Keratinocyte (primary cell): Measurements from ENCODE around the gene GTF2IRD2. TPM values are rescaled to one million over a fixed set of nuclear protein-coding genes. Genes with fewer than 3 reads are reported as not detected.
"Not testable (repeated sequence)": the region's sequence is repeated elsewhere in the genome, so short reads cannot be mapped to it uniquely, and the experiment has no call there.

ENCODE experiments used
- DNase-seq: peaks from one replicate; pipeline ENCODE4 v3.0.0-alpha.2; 2011; ENCODE audit warnings: low read depth, missing footprints, low spot score
- FAIRE-seq: peaks from 2 replicates; lab custom pipeline; 2011; peaks lifted over from hg19 to GRCh38; lab: Jason Lieb, UNC
- H2AFZ ChIP-seq: 2 replicates; pipeline ENCODE4 v1.6.0; 2012; ENCODE audit warnings: low read length, control low read depth, inconsistent platforms; ENCODE audit not compliant: control insufficient read depth
- H3K27ac ChIP-seq: 2 replicates; pipeline ENCODE4 v1.5.1; 2011; ENCODE audit warnings: low read length; ENCODE audit not compliant: control insufficient read depth, insufficient read depth
- H3K27me3 ChIP-seq: 3 replicates; pipeline ENCODE4 v1.6.0; 2011; ENCODE audit warnings: low read length; ENCODE audit not compliant: control insufficient read depth, insufficient read depth; ENCODE audit errors: extremely low read depth
- H3K36me3 ChIP-seq, 2 experiments: 2 replicates in 1 of 2; 3 replicates in 1 of 2; pipeline ENCODE4 v1.5.1; 2011; ENCODE audit warnings: low read length in 2 of 2, mild to moderate bottlenecking in 1 of 2; ENCODE audit not compliant: control insufficient read depth in 2 of 2, insufficient read depth in 2 of 2; ENCODE audit errors: extremely low read depth in 1 of 2
- H3K4me1 ChIP-seq: 3 replicates; pipeline ENCODE4 v1.5.1; 2011; ENCODE audit warnings: low read length; ENCODE audit not compliant: control insufficient read depth, insufficient read depth; ENCODE audit errors: extremely low read depth
- H3K4me2 ChIP-seq: 3 replicates; pipeline ENCODE4 v1.6.0; 2011; ENCODE audit warnings: low read depth, low read length; ENCODE audit not compliant: control insufficient read depth, insufficient read depth; ENCODE audit errors: extremely low read depth
- H3K4me3 ChIP-seq, 3 experiments: fragments of 200-600 bp in 1 of 3; sonication (generic) in 1 of 3; 2 replicates in 2 of 3; 3 replicates in 1 of 3; pipeline ENCODE4 v1.5.1; 2011 to 2016; ENCODE audit warnings: low read length in 3 of 3, mild to moderate bottlenecking in 3 of 3, control low read depth in 2 of 3, inconsistent platforms in 1 of 3, low read depth in 1 of 3, mixed read lengths in 1 of 3, mixed run types in 1 of 3, moderate library complexity in 1 of 3; ENCODE audit not compliant: control insufficient read depth in 2 of 3, insufficient read depth in 2 of 3; ENCODE audit errors: extremely low read depth in 1 of 3
- H3K79me2 ChIP-seq: 2 replicates; pipeline ENCODE4 v1.6.0; 2012; ENCODE audit warnings: low read length; ENCODE audit not compliant: control insufficient read depth, insufficient read depth
- H3K9ac ChIP-seq: 3 replicates; pipeline ENCODE4 v1.6.0; 2011; ENCODE audit warnings: low read length; ENCODE audit not compliant: control insufficient read depth, insufficient read depth; ENCODE audit errors: extremely low read depth
- H3K9me1 ChIP-seq: 3 replicates; pipeline ENCODE4 v1.6.0; 2011; ENCODE audit warnings: low read length; ENCODE audit not compliant: control insufficient read depth, insufficient read depth; ENCODE audit errors: extremely low read depth
- H3K9me3 ChIP-seq: 2 replicates; pipeline ENCODE4 v1.5.1; 2012; ENCODE audit warnings: low read depth, low read length; ENCODE audit not compliant: control insufficient read depth
- H4K20me1 ChIP-seq: 3 replicates; pipeline ENCODE4 v1.6.0; 2011; ENCODE audit warnings: low read length; ENCODE audit not compliant: control insufficient read depth, insufficient read depth; ENCODE audit errors: extremely low read depth
- dilution Hi-C: fragments of 300-500 bp; cut with MboI; formaldehyde crosslinking; loops from one replicate; pipeline ENCODE4 v1.7.0; 2020; ENCODE audit warnings: low sequenced_read_pairs; ENCODE audit not compliant: extremely low pct_ligation_motif_present
- polyA plus RNA-seq, 5 experiments: library from polyadenylated mRNA; depleted of rRNA in 3 of 5; stranded (reverse) in 3 of 5; stranded (forward) in 1 of 5; unstranded in 1 of 5; fragments of >200 nt; gene quantifications; 1 replicate in 1 of 5; 2 replicates in 3 of 5; 3 replicates in 1 of 5; pipeline versions ENCODE4 v1.2.1 to v1.2.3, GENCODE V29; 2011 to 2012; ENCODE audit warnings: missing spikeins in 2 of 5, low read depth in 1 of 5, low replicate concordance in 1 of 5

The GTF2IRD2 gene
- polyA plus RNA-seq, 1 donor (not counting 4 experiments of a cell fraction or from before 2014, with no cell fraction given): 8.2 TPM

- H2AFZ ChIP-seq, H4K20me1 ChIP-seq, H3K79me2 ChIP-seq, H3K36me3 ChIP-seq, H3K4me1 ChIP-seq, H3K4me2 ChIP-seq, H3K27ac ChIP-seq, H3K9ac ChIP-seq, H3K27me3 ChIP-seq, FAIRE-seq, H3K4me3 ChIP-seq, H3K9me3 ChIP-seq, DNase-seq, dilution Hi-C loops, H3K9me1 ChIP-seq: not testable (repeated sequence)
Measured at GRCh38 chr7:74882110-74882509, 30.7 kb upstream of the GTF2IRD2 start.

DNA sequence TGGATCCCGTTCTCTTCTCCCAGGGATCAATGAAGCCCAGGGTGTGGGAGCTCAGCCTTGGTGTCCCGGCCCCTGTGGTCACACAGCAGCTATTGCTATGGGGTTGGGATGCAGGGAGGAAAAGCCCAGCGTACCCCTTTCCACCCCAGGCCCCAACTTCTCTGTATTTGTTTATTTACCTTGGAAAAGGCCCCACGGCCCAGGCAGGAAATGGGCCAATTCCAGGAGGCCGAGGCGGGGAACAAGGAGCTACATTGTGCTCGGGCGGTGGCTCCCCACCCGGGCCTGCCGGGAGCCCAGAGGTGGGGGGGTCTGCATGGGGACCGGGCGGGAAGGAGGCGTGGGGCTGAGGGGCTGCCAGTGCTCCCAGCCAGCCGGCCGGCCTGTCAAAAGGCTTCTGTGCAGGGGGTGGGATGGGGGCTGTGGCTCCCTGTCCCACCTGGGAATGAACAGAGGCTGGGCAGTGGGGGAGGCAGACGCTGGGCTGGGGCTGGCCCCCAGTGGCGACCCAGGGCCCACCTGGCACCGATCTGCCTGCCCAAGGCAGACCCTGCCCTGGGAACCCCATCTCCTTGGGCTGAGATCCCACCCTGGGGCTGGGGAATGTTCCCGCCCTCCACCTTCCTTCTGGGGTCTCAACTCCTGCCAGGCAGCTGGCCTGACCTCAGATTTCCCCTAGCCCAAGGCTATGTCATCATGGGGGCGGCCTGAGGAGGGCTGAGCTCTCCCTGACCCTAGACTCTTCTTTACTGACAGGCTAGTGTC, 23.5 kb upstream of the GTF2IRD2 start:
- FAIRE-seq, H3K36me3 ChIP-seq, H3K9me3 ChIP-seq, H2AFZ ChIP-seq, dilution Hi-C loops, H3K9ac ChIP-seq, H3K4me2 ChIP-seq, H3K4me1 ChIP-seq, H4K20me1 ChIP-seq, DNase-seq, H3K79me2 ChIP-seq, H3K4me3 ChIP-seq, H3K27ac ChIP-seq, H3K9me1 ChIP-seq, H3K27me3 ChIP-seq: not testable (repeated sequence)

- H3K9ac ChIP-seq, H4K20me1 ChIP-seq, H3K4me3 ChIP-seq, H3K36me3 ChIP-seq, H3K9me1 ChIP-seq, H2AFZ ChIP-seq, DNase-seq, H3K9me3 ChIP-seq, H3K4me1 ChIP-seq, H3K79me2 ChIP-seq, FAIRE-seq, H3K27me3 ChIP-seq, H3K4me2 ChIP-seq, H3K27ac ChIP-seq, dilution Hi-C loops: not testable (repeated sequence)
Measured at GRCh38 chr7:74874104-74874747, 22.8 kb upstream of the GTF2IRD2 start.

- H3K9me3 ChIP-seq, FAIRE-seq, dilution Hi-C loops, H3K79me2 ChIP-seq, H3K27me3 ChIP-seq, H3K4me2 ChIP-seq, H3K36me3 ChIP-seq, H3K4me1 ChIP-seq, DNase-seq, H3K4me3 ChIP-seq, H3K9ac ChIP-seq, H4K20me1 ChIP-seq, H3K27ac ChIP-seq, H3K9me1 ChIP-seq, H2AFZ ChIP-seq: not testable (repeated sequence)
Measured at GRCh38 chr7:74872542-74872941, 21.1 kb upstream of the GTF2IRD2 start.

DNA sequence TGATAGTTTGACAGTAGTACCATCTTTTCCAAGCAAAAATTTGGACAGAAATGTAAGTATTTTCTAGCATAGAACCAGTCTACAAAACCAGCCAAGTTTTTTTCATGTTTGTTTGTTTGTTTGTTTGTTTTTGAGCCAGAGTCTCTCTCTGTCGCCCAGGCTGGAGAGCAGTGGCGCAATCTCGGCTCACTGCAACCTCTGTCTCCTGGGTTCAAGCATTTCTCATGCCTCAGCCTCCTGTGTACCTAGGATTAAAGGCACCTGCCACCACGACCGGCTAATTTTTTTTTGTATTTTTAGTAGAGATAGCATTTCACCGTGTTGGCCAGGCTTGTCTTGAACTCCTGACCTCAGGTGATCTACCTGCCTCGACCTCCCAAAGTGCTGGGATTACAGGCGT, 14.4 kb upstream of the GTF2IRD2 start:
- H3K9me1 ChIP-seq, H3K4me3 ChIP-seq, H3K9ac ChIP-seq, H3K9me3 ChIP-seq, H2AFZ ChIP-seq, H3K79me2 ChIP-seq, H3K4me2 ChIP-seq, dilution Hi-C loops, FAIRE-seq, H3K27ac ChIP-seq, H3K4me1 ChIP-seq, H3K27me3 ChIP-seq, H4K20me1 ChIP-seq, DNase-seq, H3K36me3 ChIP-seq: not testable (repeated sequence)
